A673 (cell line): ENCODE data around the gene ADAM10. TPM values are rescaled to one million over a fixed set of nuclear protein-coding genes. Genes with fewer than 3 reads are reported as not detected.

Source experiments
- BruUV-seq: library from RNA; stranded (reverse); fragments of 400-500 nt; replicated peaks from 2 replicates; lab custom pipeline; 2021; lab: Mats Ljungman, UMichigan
- CTCF ChIA-PET: fragments of 300-600 bp; sonication (Branson Sonifier 250); formaldehyde crosslinking; loops from one replicate; lab custom pipeline; 2022; ENCODE audit warnings: antibody characterized with exemption; lab: Charles Lee
- POLR2A ChIA-PET: fragments of 300-600 bp; sonication (Branson Sonifier 250); formaldehyde crosslinking; loops from one replicate; lab custom pipeline; 2022; ENCODE audit warnings: antibody characterized with exemption; ENCODE audit not compliant: low non-redundant PET; lab: Charles Lee
- DNase-seq: peaks from one replicate; pipeline ENCODE4 v3.0.0-alpha.2; 2015; ENCODE audit warnings: low spot score
- H3K27ac ChIP-seq: fragments of 200-600 bp; sonication (generic); 2 replicates; pipeline ENCODE4 v1.5.1; 2016; ENCODE audit warnings: mixed run types, low read depth, mild to moderate bottlenecking, mixed read lengths, antibody characterized with exemption, low read length; ENCODE audit not compliant: poor library complexity, severe bottlenecking
- H3K27me3 ChIP-seq: fragments of 200-600 bp; sonication (generic); replicated peaks from 2 replicates; pipeline ENCODE4 v1.6.1; 2017; ENCODE audit warnings: mixed run types, low read depth, mild to moderate bottlenecking, mixed read lengths, antibody characterized with exemption, low read length; ENCODE audit not compliant: insufficient read depth, poor library complexity
- H3K36me3 ChIP-seq: fragments of 200-600 bp; sonication (generic); 2 replicates; pipeline ENCODE4 v1.6.1; 2016; ENCODE audit warnings: mixed run types, mild to moderate bottlenecking, mixed read lengths, antibody characterized with exemption, low read length; ENCODE audit not compliant: insufficient read depth, poor library complexity, severe bottlenecking
- H3K4me1 ChIP-seq: fragments of 200-600 bp; sonication (generic); 2 replicates; pipeline ENCODE4 v1.6.1; 2017; ENCODE audit warnings: mixed run types, mild to moderate bottlenecking, mixed read lengths, antibody characterized with exemption, low read length; ENCODE audit not compliant: insufficient read depth, poor library complexity, severe bottlenecking
- H3K4me3 ChIP-seq: fragments of 200-600 bp; sonication (generic); 2 replicates; pipeline ENCODE4 v1.5.1; 2016; ENCODE audit warnings: low read depth, mixed run types, mild to moderate bottlenecking, mixed read lengths, low read length; ENCODE audit not compliant: poor library complexity, severe bottlenecking
- H3K9me3 ChIP-seq: fragments of 200-600 bp; sonication (generic); 2 replicates; pipeline ENCODE4 v1.6.1; 2016; ENCODE audit warnings: mixed run types, low read depth, mild to moderate bottlenecking, mixed read lengths, antibody characterized with exemption, low read length; ENCODE audit not compliant: poor library complexity, severe bottlenecking
- EZH2 ChIP-seq: fragments of 200-600 bp; sonication (generic); IDR thresholded peaks from 2 replicates; pipeline ENCODE4 v1.6.1; 2017; ENCODE audit warnings: borderline replicate concordance, low read depth, mild to moderate bottlenecking, mixed read lengths, antibody characterized with exemption, low read length; ENCODE audit not compliant: poor library complexity, severe bottlenecking
- intact Hi-C: fragments of 100-400 bp; cut with micrococcal nuclease; formaldehyde crosslinking; loops from one replicate; pipeline ENCODE4 v1.10.0; 2022; ENCODE audit not compliant: unreplicated experiment
- total RNA-seq: library from RNA; stranded (reverse); gene quantifications from 2 replicates; pipeline ENCODE4 v1.2.3, GENCODE V29; 2021
- TF ChIP-seq, protein P1 (sequence below): fragments of 300-800, 200-600 bp; sonication (generic); conservative IDR thresholded peaks from 2 replicates; pipeline ENCODE4 v1.5.1; 2017; ENCODE audit warnings: low read depth, mild to moderate bottlenecking, antibody characterized with exemption, low read length, moderate library complexity, mixed read lengths

Gene ADAM10
- total RNA-seq, 1 experiment from 2014 or later, result 130 TPM

GRCh38 chr15:58549013-58549784 lies 200.3 kb downstream of the ADAM10 start:
- Histone ChIP-seq H3K27ac (no peak overlapping the region), H3K27me3 (no peaks in the 10 kb centered on the region), H3K4me1 (no peaks in the 10 kb centered on the region), H3K36me3 (no peaks in the 10 kb centered on the region), H3K4me3 (no peak overlapping the region), H3K9me3 (no peaks in the 10 kb centered on the region)
- BruUV-seq, result no TSS peak
- ChIA-PET POLR2A (no interaction called here), CTCF (no interaction called here)
- TF ChIP-seq, protein P1, sequence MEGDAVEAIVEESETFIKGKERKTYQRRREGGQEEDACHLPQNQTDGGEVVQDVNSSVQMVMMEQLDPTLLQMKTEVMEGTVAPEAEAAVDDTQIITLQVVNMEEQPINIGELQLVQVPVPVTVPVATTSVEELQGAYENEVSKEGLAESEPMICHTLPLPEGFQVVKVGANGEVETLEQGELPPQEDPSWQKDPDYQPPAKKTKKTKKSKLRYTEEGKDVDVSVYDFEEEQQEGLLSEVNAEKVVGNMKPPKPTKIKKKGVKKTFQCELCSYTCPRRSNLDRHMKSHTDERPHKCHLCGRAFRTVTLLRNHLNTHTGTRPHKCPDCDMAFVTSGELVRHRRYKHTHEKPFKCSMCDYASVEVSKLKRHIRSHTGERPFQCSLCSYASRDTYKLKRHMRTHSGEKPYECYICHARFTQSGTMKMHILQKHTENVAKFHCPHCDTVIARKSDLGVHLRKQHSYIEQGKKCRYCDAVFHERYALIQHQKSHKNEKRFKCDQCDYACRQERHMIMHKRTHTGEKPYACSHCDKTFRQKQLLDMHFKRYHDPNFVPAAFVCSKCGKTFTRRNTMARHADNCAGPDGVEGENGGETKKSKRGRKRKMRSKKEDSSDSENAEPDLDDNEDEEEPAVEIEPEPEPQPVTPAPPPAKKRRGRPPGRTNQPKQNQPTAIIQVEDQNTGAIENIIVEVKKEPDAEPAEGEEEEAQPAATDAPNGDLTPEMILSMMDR, result no peak
- TF ChIP-seq EZH2, result no peak
- intact Hi-C loops, result no loop called here
- DNase-seq, result no peak

- POLR2A ChIA-PET, result no interaction called here
- no TSS peak for BruUV-seq
- Histone ChIP-seq H3K36me3 (no peaks in the 10 kb centered on the region), H3K4me3 (no peak overlapping the region), H3K27ac (no peak overlapping the region), H3K27me3 (no peaks in the 10 kb centered on the region), H3K4me1 (no peaks in the 10 kb centered on the region), H3K9me3 (no peaks in the 10 kb centered on the region)
- TF ChIP-seq EZH2, result no peak
- TF ChIP-seq, protein P1, result no peak
- intact Hi-C loops, result no loop called here
- CTCF ChIA-PET, result no interaction called here
- DNase-seq, result no peak
Observed at GRCh38 chr15:58548308-58549012, 201.0 kb downstream of the ADAM10 start.

GRCh38 chr15:58547628-58548307 lies 201.7 kb downstream of the ADAM10 start:
- DNase-seq, result no peak
- TF ChIP-seq, protein P1, result no peak
- TF ChIP-seq EZH2, result no peak
- no TSS peak for BruUV-seq
- Histone ChIP-seq H3K4me1 (no peaks in the 10 kb centered on the region), H3K4me3 (no peak overlapping the region), H3K9me3 (no peaks in the 10 kb centered on the region), H3K27me3 (no peaks in the 10 kb centered on the region), H3K27ac (no peak overlapping the region), H3K36me3 (no peaks in the 10 kb centered on the region)
- intact Hi-C loops, result no loop called here
- CTCF ChIA-PET, result no interaction called here
- POLR2A ChIA-PET, result no interaction called here
